ENCODE measurements around the gene ESRP2.

ESRP2 gene

DNA sequence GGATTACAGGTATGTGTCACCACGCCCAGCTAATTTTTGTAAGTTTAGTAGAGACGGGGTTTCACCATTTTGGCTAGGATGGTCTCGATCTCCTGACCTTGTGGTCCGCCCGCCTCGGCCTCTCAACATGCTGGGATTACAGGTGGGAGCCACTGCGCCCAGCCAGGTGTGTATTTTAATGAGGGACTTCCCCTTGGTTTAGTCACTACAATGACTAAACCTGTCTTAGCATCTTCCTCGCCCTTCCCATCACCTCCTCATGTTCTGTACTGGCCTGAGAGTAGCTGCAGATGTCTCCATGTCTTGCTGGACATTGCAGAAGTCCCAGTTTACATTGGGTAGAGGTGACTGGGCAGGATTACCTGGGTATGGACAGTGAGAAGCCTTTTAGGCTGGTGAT is 38.0 kb upstream of the ESRP2 start:
- Histone ChIP-seq H3K27me3 (ENCODE audit: insufficient read depth, poor library complexity, severe bottlenecking) (no peaks in the 10 kb centered on the region), H3K4me3 (replicated peaks; ENCODE audit: insufficient read depth, low read length) (no peak overlapping the region), H3K27ac (replicated peaks) (no peak overlapping the region)
- TF ChIP-seq, protein P1, sequence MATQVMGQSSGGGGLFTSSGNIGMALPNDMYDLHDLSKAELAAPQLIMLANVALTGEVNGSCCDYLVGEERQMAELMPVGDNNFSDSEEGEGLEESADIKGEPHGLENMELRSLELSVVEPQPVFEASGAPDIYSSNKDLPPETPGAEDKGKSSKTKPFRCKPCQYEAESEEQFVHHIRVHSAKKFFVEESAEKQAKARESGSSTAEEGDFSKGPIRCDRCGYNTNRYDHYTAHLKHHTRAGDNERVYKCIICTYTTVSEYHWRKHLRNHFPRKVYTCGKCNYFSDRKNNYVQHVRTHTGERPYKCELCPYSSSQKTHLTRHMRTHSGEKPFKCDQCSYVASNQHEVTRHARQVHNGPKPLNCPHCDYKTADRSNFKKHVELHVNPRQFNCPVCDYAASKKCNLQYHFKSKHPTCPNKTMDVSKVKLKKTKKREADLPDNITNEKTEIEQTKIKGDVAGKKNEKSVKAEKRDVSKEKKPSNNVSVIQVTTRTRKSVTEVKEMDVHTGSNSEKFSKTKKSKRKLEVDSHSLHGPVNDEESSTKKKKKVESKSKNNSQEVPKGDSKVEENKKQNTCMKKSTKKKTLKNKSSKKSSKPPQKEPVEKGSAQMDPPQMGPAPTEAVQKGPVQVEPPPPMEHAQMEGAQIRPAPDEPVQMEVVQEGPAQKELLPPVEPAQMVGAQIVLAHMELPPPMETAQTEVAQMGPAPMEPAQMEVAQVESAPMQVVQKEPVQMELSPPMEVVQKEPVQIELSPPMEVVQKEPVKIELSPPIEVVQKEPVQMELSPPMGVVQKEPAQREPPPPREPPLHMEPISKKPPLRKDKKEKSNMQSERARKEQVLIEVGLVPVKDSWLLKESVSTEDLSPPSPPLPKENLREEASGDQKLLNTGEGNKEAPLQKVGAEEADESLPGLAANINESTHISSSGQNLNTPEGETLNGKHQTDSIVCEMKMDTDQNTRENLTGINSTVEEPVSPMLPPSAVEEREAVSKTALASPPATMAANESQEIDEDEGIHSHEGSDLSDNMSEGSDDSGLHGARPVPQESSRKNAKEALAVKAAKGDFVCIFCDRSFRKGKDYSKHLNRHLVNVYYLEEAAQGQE (IDR thresholded peaks at IDR 0.05; ENCODE audit: insufficient replicate concordance, low read depth) = no peak
- TF ChIP-seq SPI1 (IDR thresholded peaks at IDR 0.05; ENCODE audit: borderline replicate concordance, low read depth) = no peak
- no peak for TF ChIP-seq POLR2AphosphoS5 (IDR thresholded peaks at IDR 0.05; ENCODE audit: low read depth)
- TF ChIP-seq GABPA (IDR thresholded peaks at IDR 0.05; ENCODE audit: low read depth) = no peak
- no peak for DNase-seq (ENCODE audit: low read depth in 1 of 2, low spot score in 1 of 2)

DNA sequence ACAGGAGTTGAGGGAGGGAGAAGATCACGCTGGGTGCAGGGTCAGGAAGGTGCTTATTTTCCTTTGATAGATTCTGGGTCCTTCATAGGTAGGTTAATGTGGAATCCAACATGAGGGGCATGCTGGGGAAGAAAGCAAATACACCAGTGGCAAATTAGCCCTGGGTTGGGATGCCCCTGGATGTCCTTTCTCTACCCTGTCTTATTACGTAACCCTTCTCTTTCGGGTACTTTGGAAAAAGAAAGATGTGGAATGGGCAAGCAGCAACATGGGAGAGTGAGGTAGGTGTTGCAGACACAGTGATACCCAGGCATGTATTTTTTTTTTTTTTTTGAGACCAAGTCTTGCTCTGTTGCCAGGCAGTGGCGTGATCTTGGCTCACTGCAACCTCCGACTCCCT is 37.5 kb upstream of the ESRP2 start:
- Histone ChIP-seq H3K27me3 (ENCODE audit: insufficient read depth, poor library complexity, severe bottlenecking) (no peaks in the 10 kb centered on the region), H3K4me3 (replicated peaks; ENCODE audit: insufficient read depth, low read length) (no peak overlapping the region), H3K27ac (replicated peaks) (no peak overlapping the region)
- no peak for DNase-seq (ENCODE audit: low read depth in 1 of 2, low spot score in 1 of 2)
- TF ChIP-seq GABPA (IDR thresholded peaks at IDR 0.05; ENCODE audit: low read depth) (no peak), SPI1 (IDR thresholded peaks at IDR 0.05; ENCODE audit: borderline replicate concordance, low read depth) (no peak), POLR2AphosphoS5 (IDR thresholded peaks at IDR 0.05; ENCODE audit: low read depth) (no peak)
- TF ChIP-seq, protein P1 (IDR thresholded peaks at IDR 0.05; ENCODE audit: insufficient replicate concordance, low read depth) = no peak
- TF ChIP-seq, protein P2, sequence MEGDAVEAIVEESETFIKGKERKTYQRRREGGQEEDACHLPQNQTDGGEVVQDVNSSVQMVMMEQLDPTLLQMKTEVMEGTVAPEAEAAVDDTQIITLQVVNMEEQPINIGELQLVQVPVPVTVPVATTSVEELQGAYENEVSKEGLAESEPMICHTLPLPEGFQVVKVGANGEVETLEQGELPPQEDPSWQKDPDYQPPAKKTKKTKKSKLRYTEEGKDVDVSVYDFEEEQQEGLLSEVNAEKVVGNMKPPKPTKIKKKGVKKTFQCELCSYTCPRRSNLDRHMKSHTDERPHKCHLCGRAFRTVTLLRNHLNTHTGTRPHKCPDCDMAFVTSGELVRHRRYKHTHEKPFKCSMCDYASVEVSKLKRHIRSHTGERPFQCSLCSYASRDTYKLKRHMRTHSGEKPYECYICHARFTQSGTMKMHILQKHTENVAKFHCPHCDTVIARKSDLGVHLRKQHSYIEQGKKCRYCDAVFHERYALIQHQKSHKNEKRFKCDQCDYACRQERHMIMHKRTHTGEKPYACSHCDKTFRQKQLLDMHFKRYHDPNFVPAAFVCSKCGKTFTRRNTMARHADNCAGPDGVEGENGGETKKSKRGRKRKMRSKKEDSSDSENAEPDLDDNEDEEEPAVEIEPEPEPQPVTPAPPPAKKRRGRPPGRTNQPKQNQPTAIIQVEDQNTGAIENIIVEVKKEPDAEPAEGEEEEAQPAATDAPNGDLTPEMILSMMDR (IDR thresholded peaks at IDR 0.05; ENCODE audit: insufficient read depth, low read length) = no peak

DNA sequence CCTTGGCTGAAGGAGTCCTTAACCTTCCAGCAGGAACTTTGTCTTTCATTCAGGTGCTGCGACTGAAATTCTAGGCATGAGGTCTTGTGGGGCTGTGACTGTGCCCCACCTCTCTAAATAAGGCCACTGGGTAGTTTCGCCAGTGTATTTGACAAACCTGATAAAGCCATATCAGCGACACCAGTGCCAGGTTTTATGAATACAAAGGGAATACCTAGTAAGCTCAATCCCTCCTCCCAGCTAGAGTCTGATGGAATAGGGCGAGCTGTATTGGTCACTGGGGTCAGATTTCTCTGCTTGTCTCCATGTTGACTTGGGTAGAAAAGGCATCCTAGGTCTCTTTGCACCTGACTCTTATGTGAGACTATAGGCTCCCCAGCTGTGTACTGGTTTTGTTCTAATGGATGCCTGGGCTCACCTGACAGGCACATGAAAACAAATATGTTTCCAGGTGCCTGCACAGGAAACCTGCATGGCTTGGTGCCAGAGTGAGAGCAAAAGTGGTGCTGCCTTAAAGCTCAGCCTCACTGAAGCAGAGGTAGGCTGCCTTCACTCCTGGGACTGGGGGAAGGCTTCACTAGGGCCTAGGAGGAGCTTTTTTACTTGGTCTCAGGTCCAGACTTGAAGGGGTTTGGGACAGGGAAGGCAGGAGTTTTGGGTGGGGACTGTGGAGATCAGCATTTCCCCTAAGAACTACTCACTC is 36.7 kb upstream of the ESRP2 start:
- Histone ChIP-seq H3K4me3 (replicated peaks; ENCODE audit: insufficient read depth, low read length) (no peak overlapping the region), H3K27ac (replicated peaks) (no peak overlapping the region), H3K27me3 (ENCODE audit: insufficient read depth, poor library complexity, severe bottlenecking) (no peaks in the 10 kb centered on the region)
- DNase-seq (ENCODE audit: low read depth in 1 of 2, low spot score in 1 of 2) = no peak
- TF ChIP-seq POLR2AphosphoS5 (IDR thresholded peaks at IDR 0.05; ENCODE audit: low read depth) (no peak), SPI1 (IDR thresholded peaks at IDR 0.05; ENCODE audit: borderline replicate concordance, low read depth) (no peak), GABPA (IDR thresholded peaks at IDR 0.05; ENCODE audit: low read depth) (no peak)
- TF ChIP-seq, protein P2 (IDR thresholded peaks at IDR 0.05; ENCODE audit: insufficient read depth, low read length) = no peak
- TF ChIP-seq, protein P1 (IDR thresholded peaks at IDR 0.05; ENCODE audit: insufficient replicate concordance, low read depth) = no peak
